HEK293 (cell line): ENCODE measurements around the gene IRF8.
A peak's percentile ranks its signal among the peaks of the same experiment; 100 is the strongest.

Experiments
- ATF2 ChIP-seq: fragments of 450-650 bp; formaldehyde crosslinking; IDR thresholded peaks from 2 replicates; pipeline ENCODE4 v1.5.1; 2016; ENCODE audit warnings: missing biosample characterization, missing genetic modification characterization, low read depth
- GLIS1 ChIP-seq: fragments of 450-650 bp; formaldehyde crosslinking; IDR thresholded peaks from 2 replicates; pipeline ENCODE4 v1.5.1; 2016; ENCODE audit warnings: missing biosample characterization, missing genetic modification characterization
- GLIS2 ChIP-seq: fragments of 450-650 bp; formaldehyde crosslinking; IDR thresholded peaks from 2 replicates; pipeline ENCODE4 v1.5.1; 2016; ENCODE audit warnings: missing biosample characterization, missing genetic modification characterization
- HIC1 ChIP-seq: fragments of 450-650 bp; formaldehyde crosslinking; IDR thresholded peaks from 2 replicates; pipeline ENCODE4 v1.5.1; 2016; ENCODE audit warnings: missing biosample characterization, missing genetic modification characterization
- INSM2 ChIP-seq: fragments of 450-650 bp; formaldehyde crosslinking; IDR thresholded peaks from 2 replicates; pipeline ENCODE4 v1.5.1; 2016; ENCODE audit warnings: missing biosample characterization, missing genetic modification characterization
- KLF16 ChIP-seq: fragments of 450-650 bp; formaldehyde crosslinking; IDR thresholded peaks from 2 replicates; pipeline ENCODE4 v1.5.1; 2017; ENCODE audit warnings: missing biosample characterization, missing genetic modification characterization
- KLF7 ChIP-seq: fragments of 450-650 bp; formaldehyde crosslinking; IDR thresholded peaks from 2 replicates; pipeline ENCODE4 v1.5.1; 2016; ENCODE audit warnings: missing biosample characterization, missing genetic modification characterization, borderline replicate concordance
- PRDM2 ChIP-seq: fragments of 450-650 bp; formaldehyde crosslinking; IDR thresholded peaks from 2 replicates; pipeline ENCODE4 v1.5.1; 2016; ENCODE audit warnings: missing biosample characterization, missing genetic modification characterization, borderline replicate concordance
- ZBTB20 ChIP-seq: fragments of 450-650 bp; formaldehyde crosslinking; IDR thresholded peaks from 2 replicates; pipeline ENCODE4 v1.5.1; 2016; ENCODE audit warnings: missing biosample characterization, missing genetic modification characterization
- ZBTB21 ChIP-seq: fragments of 450-650 bp; formaldehyde crosslinking; IDR thresholded peaks from 2 replicates; pipeline ENCODE4 v1.5.1; 2017; ENCODE audit warnings: missing biosample characterization, missing genetic modification characterization
- ZBTB8A ChIP-seq: fragments of 450-650 bp; formaldehyde crosslinking; IDR thresholded peaks from 2 replicates; pipeline ENCODE4 v1.5.1; 2016; ENCODE audit warnings: missing biosample characterization, missing genetic modification characterization
- ZNF19 ChIP-seq: fragments of 450-650 bp; formaldehyde crosslinking; IDR thresholded peaks from 2 replicates; pipeline ENCODE4; 2016; ENCODE audit warnings: missing biosample characterization, missing genetic modification characterization, low read depth
- ZNF335 ChIP-seq: fragments of 450-650 bp; formaldehyde crosslinking; conservative IDR thresholded peaks from 2 replicates; pipeline ENCODE4 v1.5.1; 2016; ENCODE audit warnings: missing biosample characterization, missing genetic modification characterization
- ZNF350 ChIP-seq: fragments of 450-650 bp; formaldehyde crosslinking; IDR thresholded peaks from 2 replicates; pipeline ENCODE4 v1.5.0; 2017; ENCODE audit warnings: missing biosample characterization, mild to moderate bottlenecking, missing genetic modification characterization
- ZNF473 ChIP-seq: fragments of 450-650 bp; formaldehyde crosslinking; IDR thresholded peaks from 2 replicates; pipeline ENCODE4 v1.5.1; 2017; ENCODE audit warnings: missing biosample characterization, missing genetic modification characterization
- ZNF48 ChIP-seq: fragments of 450-650 bp; formaldehyde crosslinking; IDR thresholded peaks from 2 replicates; pipeline ENCODE4 v1.5.1; 2016; ENCODE audit warnings: missing biosample characterization, missing genetic modification characterization
- ZNF548 ChIP-seq: fragments of 450-650 bp; formaldehyde crosslinking; IDR thresholded peaks from 2 replicates; pipeline ENCODE4 v1.5.1; 2016; ENCODE audit warnings: missing biosample characterization, missing genetic modification characterization
- ZNF560 ChIP-seq: fragments of 450-650 bp; formaldehyde crosslinking; IDR thresholded peaks from 2 replicates; pipeline ENCODE4 v1.5.1; 2017; ENCODE audit warnings: missing biosample characterization, missing genetic modification characterization, borderline replicate concordance
- ZNF580 ChIP-seq: fragments of 450-650 bp; formaldehyde crosslinking; IDR thresholded peaks from 2 replicates; pipeline ENCODE4 v1.5.1; 2016; ENCODE audit warnings: missing biosample characterization, missing genetic modification characterization
- ZNF585B ChIP-seq: fragments of 450-650 bp; formaldehyde crosslinking; IDR thresholded peaks from 2 replicates; pipeline ENCODE4 v1.5.1; 2016; ENCODE audit warnings: missing biosample characterization, missing genetic modification characterization
- ZNF707 ChIP-seq: fragments of 450-650 bp; formaldehyde crosslinking; IDR thresholded peaks from 2 replicates; pipeline ENCODE4 v1.5.1; 2016; ENCODE audit warnings: missing biosample characterization, missing genetic modification characterization
- ZNF837 ChIP-seq: fragments of 450-650 bp; formaldehyde crosslinking; IDR thresholded peaks from 2 replicates; pipeline ENCODE4 v1.5.1; 2016; ENCODE audit warnings: missing biosample characterization, missing genetic modification characterization
- ZSCAN16 ChIP-seq: fragments of 450-650 bp; formaldehyde crosslinking; IDR thresholded peaks from 2 replicates; pipeline ENCODE4 v1.5.1; 2016; ENCODE audit warnings: missing biosample characterization, missing genetic modification characterization
- TF ChIP-seq, protein P1 (sequence below): fragments of 450-650 bp; IDR thresholded peaks from 2 replicates; pipeline ENCODE4 v1.5.1; 2018; ENCODE audit warnings: missing biosample characterization, mild to moderate bottlenecking, missing genetic modification characterization
- TF ChIP-seq, protein P2 (sequence below): fragments of 450-650 bp; formaldehyde crosslinking; IDR thresholded peaks from 2 replicates; pipeline ENCODE4; 2016; ENCODE audit warnings: missing biosample characterization, missing genetic modification characterization

Gene IRF8

DNA sequence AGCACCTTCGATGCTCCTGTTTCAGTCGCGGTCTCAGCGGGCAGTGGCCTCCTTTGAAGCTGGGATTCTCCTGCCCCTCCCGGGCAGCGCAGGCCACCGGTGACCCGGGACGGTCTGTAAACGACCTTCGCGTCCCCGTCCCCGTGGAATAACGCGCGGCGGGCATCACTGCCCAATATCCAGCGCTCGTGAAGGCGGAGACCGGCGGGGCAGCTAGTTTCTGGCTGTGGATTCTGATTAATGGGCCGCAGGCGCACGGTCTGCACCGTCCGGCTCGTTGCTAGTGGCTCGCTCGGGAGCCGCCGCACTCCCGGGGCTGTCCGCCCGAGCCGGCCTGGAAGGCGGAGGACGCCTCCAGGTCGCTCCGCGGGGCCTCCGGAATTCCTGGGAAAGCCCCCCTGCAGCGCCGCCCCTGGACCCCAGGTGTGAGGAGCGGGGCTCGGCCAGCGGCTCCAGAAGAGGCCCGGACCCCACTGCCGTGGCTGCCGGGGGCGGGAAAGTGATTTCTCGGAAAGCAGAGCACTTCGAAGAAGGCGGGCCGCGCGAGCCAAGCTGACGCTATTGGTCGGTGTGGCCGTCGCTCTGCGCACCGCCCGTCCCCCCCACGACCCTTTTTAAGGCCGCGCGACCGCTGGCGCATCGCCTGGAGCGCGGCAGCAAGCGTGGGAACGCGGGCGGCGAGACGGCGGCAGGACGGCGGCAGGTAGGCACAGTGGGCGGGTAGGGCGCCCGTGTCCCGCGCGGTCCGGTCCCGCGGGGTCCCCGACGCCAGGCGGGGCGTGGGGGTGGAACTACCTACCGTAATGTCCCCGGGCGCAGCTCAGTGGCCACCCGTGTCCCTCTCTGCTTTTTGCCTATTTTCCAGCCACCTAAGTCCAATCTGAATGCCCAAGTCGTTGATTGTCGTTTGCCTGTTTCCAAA, at the start of gene IRF8 (continued):
- TF ChIP-seq ZNF580 (tag by site-specific recombination) = no peak
- no peak for TF ChIP-seq ZNF560 (tag by site-specific recombination)
- TF ChIP-seq ZNF19 (tag by site-specific recombination) = no peak
- TF ChIP-seq, protein P1, sequence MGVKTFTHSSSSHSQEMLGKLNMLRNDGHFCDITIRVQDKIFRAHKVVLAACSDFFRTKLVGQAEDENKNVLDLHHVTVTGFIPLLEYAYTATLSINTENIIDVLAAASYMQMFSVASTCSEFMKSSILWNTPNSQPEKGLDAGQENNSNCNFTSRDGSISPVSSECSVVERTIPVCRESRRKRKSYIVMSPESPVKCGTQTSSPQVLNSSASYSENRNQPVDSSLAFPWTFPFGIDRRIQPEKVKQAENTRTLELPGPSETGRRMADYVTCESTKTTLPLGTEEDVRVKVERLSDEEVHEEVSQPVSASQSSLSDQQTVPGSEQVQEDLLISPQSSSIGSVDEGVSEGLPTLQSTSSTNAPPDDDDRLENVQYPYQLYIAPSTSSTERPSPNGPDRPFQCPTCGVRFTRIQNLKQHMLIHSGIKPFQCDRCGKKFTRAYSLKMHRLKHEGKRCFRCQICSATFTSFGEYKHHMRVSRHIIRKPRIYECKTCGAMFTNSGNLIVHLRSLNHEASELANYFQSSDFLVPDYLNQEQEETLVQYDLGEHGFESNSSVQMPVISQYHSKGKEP (tag by site-specific recombination) = no peak
- peak; percentile 68; the same call in 1 of the 2 replicates for TF ChIP-seq KLF16 (tag by site-specific recombination)
- TF ChIP-seq KLF7 (tag by site-specific recombination) = no peak
- no peak for TF ChIP-seq ZNF48 (tag by site-specific recombination)
- TF ChIP-seq PRDM2 (tag by site-specific recombination) = no peak
- no peak for TF ChIP-seq ZNF350 (tag by site-specific recombination)
- no peak for TF ChIP-seq ZNF473
- TF ChIP-seq ZSCAN16 = no peak
- peak; percentile 94 for TF ChIP-seq GLIS2 (tag by site-specific recombination)
- TF ChIP-seq INSM2 (tag by site-specific recombination) = no peak
- peak; percentile 88 for TF ChIP-seq ZNF335 (tag by site-specific recombination)
- TF ChIP-seq, protein P2, sequence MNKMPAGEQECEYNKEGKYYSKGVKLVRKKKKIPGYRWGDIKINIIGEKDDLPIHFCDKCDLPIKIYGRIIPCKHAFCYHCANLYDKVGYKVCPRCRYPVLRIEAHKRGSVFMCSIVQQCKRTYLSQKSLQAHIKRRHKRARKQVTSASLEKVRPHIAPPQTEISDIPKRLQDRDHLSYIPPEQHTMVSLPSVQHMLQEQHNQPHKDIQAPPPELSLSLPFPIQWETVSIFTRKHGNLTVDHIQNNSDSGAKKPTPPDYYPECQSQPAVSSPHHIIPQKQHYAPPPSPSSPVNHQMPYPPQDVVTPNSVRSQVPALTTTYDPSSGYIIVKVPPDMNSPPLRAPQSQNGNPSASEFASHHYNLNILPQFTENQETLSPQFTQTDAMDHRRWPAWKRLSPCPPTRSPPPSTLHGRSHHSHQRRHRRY (tag by site-specific recombination) = no peak
- no peak for TF ChIP-seq ZNF707 (tag by site-specific recombination)
- peak; percentile 58 for TF ChIP-seq ZBTB20 (tag by site-specific recombination)
- TF ChIP-seq HIC1 (tag by site-specific recombination) = no peak
- TF ChIP-seq ZNF585B (tag by site-specific recombination) = no peak
- peak; percentile 51; the same call in 1 of the 2 replicates for TF ChIP-seq ZBTB8A (tag by site-specific recombination)
- no peak for TF ChIP-seq ZNF548 (tag by site-specific recombination)
- no peak for TF ChIP-seq ATF2 (tag by site-specific recombination)
- TF ChIP-seq ZBTB21 (tag by site-specific recombination) = no peak
- no peak for TF ChIP-seq ZNF837 (tag by site-specific recombination)
- TF ChIP-seq GLIS1 = peak; percentile 86
